HG02763 (cell line): ENCODE data around the gene FCN3.
"Not testable (repeated sequence)": the region's sequence is repeated elsewhere in the genome, so short reads cannot be mapped to it uniquely, and the experiment has no call there.

ENCODE experiments used
- ATAC-seq: cut with Tn5 transposase; IDR thresholded peaks from one replicate; pipeline ENCODE4 v1.9.1; 2021; ENCODE audit warnings: mild to moderate bottlenecking, moderate library complexity; ENCODE audit not compliant: unreplicated experiment

The FCN3 gene

GRCh38 chr1:27400082-27400962, 25.7 kb upstream of the FCN3 start:
- ATAC-seq, result no peak

GRCh38 chr1:27399251-27400025, 24.8 kb upstream of the FCN3 start:
- ATAC-seq, result no peak

- ATAC-seq, result no peak
These were observed 24.0 kb upstream of the FCN3 start for GRCh38 chr1:27398405-27399149.

DNA sequence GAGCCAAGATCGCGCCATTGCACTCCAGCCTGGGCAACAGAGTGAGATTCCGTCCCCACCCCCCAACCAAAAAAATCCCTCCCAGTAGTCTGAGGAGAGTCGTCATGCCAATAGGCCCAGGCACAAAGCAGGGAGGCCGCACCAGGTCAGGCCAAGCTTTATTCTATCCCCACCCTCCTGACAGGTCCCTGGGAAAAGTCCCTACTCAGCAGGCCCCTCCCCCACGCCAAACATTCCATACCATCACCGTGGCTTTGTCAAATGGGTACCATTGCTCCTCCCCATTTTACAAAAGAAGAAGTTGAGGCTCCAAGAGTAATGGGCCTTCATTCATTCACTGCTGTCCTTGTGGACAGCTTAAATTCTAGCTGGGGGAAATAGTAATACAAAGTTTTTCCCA, 23.1 kb upstream of the FCN3 start:
- no peak for ATAC-seq

DNA sequence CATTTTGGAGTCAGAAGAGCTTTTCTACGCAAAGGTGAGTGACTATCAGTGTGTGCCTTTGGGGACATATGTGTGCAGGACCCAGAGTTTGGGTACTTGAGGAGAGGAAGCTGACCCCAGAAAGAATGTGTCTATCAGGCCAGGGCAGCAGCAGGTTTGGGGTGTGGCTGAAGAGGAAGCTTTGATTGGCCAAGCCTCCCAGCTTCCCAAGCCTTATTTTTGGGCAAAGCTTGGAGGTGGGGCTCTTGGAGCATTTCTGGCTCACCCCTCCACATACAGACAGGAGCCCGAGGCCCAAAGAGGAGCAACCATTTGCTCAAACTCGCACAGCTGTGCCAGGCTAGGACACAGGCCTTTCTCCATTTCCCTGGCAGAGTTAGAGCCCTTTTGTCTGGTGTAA, 22.5 kb upstream of the FCN3 start:
- no peak for ATAC-seq

DNA sequence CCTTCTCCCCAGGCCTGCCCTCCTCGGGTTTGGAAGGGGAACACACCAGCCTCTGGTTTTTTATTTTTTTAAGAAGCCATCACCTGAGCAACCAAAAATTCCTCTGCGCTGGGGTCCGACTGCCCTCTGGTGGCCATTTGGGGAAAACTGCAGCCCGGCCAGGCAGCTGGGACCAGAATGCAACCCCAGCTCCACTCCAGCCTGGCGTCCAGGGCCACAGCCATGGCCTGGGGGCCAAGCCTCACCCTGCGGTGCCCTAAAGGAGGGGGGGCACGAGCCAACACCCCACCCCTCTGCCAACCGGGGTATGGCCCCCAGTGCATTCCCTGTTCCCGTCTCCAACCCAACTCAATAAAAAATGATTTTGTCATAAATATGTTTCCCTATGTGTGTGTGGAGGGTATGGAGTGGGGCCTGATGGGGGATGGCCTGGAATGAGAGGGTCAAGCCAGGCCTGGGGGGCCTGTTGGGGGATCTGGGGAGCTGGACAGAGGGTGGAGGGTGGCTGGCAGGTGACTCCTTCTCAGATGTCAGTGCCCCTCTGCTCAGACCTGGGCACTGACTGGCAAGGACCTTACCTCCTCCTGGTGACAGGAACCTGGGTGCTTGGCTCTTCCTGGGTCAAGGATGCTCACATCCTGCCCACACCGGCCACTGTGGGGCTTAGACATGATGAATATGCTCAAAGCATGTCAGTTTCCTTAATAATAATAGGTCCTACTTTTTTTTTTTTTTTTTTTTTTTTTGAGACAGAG, 21.0 kb upstream of the FCN3 start:
- ATAC-seq, result no peak

DNA sequence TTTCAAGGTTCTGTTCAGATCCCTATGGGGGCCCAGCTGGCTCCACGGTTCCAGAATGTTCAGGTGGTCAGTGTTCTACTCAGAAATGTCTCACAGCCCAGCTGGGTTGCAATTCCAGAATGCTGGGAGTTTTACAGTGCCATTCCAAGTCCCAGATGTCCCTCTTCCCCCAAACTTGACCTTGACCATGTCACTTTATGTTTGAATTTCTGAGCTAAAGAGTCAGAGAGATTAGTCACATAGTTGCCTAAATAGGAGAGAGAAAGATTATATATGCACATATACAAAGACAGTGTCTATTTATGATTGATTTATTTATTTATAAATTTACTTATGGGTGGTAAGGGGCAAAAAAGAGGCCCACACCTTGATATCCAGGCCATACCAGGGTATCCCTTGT, 20.3 kb upstream of the FCN3 start:
- ATAC-seq, result no peak

GRCh38 chr1:27394282-27394658, 19.6 kb upstream of the FCN3 start:
- no peak for ATAC-seq

GRCh38 chr1:27393641-27394281, 19.1 kb upstream of the FCN3 start:
- no peak for ATAC-seq

- no peak for ATAC-seq
These were observed 18.4 kb upstream of the FCN3 start for GRCh38 chr1:27392778-27393635.

- ATAC-seq, result peak; percentile 67
These were observed 17.6 kb upstream of the FCN3 start, which contains the start of gene GPR3 for GRCh38 chr1:27392096-27392777. Gene GPR3, plus strand, starts transcription at chr1:27392622. Its CDS starts 1,177 bp downstream, at chr1:27393799.

GRCh38 chr1:27391511-27392095, 17.0 kb upstream of the FCN3 start:
- no peak for ATAC-seq

- no peak for ATAC-seq
These were observed 13.8 kb upstream of the FCN3 start for GRCh38 chr1:27388337-27389005.

- ATAC-seq, result not testable (repeated sequence)
These were observed 10.2 kb upstream of the FCN3 start for GRCh38 chr1:27384797-27385196.

GRCh38 chr1:27383661-27384060, 9.0 kb upstream of the FCN3 start:
- no peak for ATAC-seq

GRCh38 chr1:27383039-27383605, 8.5 kb upstream of the FCN3 start, which contains the start of gene CD164L2:
Gene CD164L2, minus strand, starts transcription at chr1:27383333. Its CDS starts 94 bp downstream, at chr1:27383239.
- ATAC-seq, result no peak
